IMR-90 (cell line): ENCODE results near the gene MRPL52. TPM values are rescaled to one million over a fixed set of nuclear protein-coding genes. Genes with fewer than 3 reads are reported as not detected.

Source experiments
- ATAC-seq: fragments of 200-7000 bp; cut with Tn5 transposase; 2 replicates; pipeline ENCODE4 v1.9.1; 2020; ENCODE audit warnings: low read depth, mild to moderate bottlenecking, moderate library complexity
- BruUV-seq: library from RNA; stranded (reverse); fragments of 400-500 nt; replicated peaks from 2 replicates; lab custom pipeline; 2021; lab: Mats Ljungman, UMichigan
- CTCF ChIA-PET: fragments of 300-600 bp; formaldehyde crosslinking; extraction: SDS; loops from one replicate; lab custom pipeline; 2021; ENCODE audit warnings: antibody characterized with exemption; lab: Yijun Ruan, JAX
- POLR2A ChIA-PET: fragments of 300-600 bp; sonication (Branson Sonifier 250); formaldehyde crosslinking; loops from one replicate; lab custom pipeline; 2022; ENCODE audit warnings: antibody characterized with exemption; ENCODE audit not compliant: unreplicated experiment; lab: Charles Lee
- DNase-seq: peaks from one replicate; pipeline ENCODE4 v3.0.0; 2013
- H2AFZ ChIP-seq: replicated peaks from 2 replicates; pipeline ENCODE3; 2013; ENCODE audit warnings: low read length, mild to moderate bottlenecking; ENCODE audit not compliant: poor library complexity
- H2AK5ac ChIP-seq: 2 replicates; pipeline ENCODE4 v1.6.1; 2013; ENCODE audit warnings: low read depth, low read length, inconsistent platforms
- H2AK9ac ChIP-seq: replicated peaks from 2 replicates; pipeline ENCODE3; 2013; ENCODE audit warnings: mild to moderate bottlenecking, low read depth, low read length, moderate library complexity; ENCODE audit not compliant: poor library complexity
- H2BK120ac ChIP-seq: 2 replicates; pipeline ENCODE4 v1.6.1; 2013; ENCODE audit warnings: low read depth, low read length, inconsistent platforms
- H2BK15ac ChIP-seq: 3 replicates; pipeline ENCODE4 v1.6.1; 2013; ENCODE audit warnings: low read depth, low read length, inconsistent platforms
- H2BK20ac ChIP-seq: 2 replicates; pipeline ENCODE4 v1.6.1; 2013; ENCODE audit warnings: low read depth, mild to moderate bottlenecking, inconsistent platforms, low read length, moderate library complexity
- H2BK5ac ChIP-seq: 2 replicates; pipeline ENCODE4 v1.6.1; 2013; ENCODE audit warnings: mild to moderate bottlenecking, low read depth, low read length, inconsistent platforms; ENCODE audit not compliant: poor library complexity, severe bottlenecking
- H3K14ac ChIP-seq: replicated peaks from 2 replicates; pipeline ENCODE4 v1.6.1; 2013; ENCODE audit warnings: low read depth, low read length, inconsistent platforms
- H3K18ac ChIP-seq: 2 replicates; pipeline ENCODE4 v1.6.1; 2013; ENCODE audit warnings: low read depth, low read length, control low read depth
- H3K23ac ChIP-seq: 2 replicates; pipeline ENCODE4 v1.6.1; 2013; ENCODE audit warnings: low read depth, low read length, inconsistent platforms
- H3K27ac ChIP-seq: 2 replicates; pipeline ENCODE4 v1.5.1; 2013; ENCODE audit warnings: mild to moderate bottlenecking, control low read depth, low read length; ENCODE audit not compliant: insufficient read depth
- H3K27me3 ChIP-seq: 2 replicates; pipeline ENCODE4 v1.6.1; 2013; ENCODE audit warnings: low read length; ENCODE audit not compliant: control insufficient read depth, insufficient read depth
- H3K36me3 ChIP-seq: 2 replicates; pipeline ENCODE4 v1.6.1; 2013; ENCODE audit warnings: low read length, mixed read lengths; ENCODE audit not compliant: control insufficient read depth, insufficient read depth
- H3K4ac ChIP-seq: 2 replicates; pipeline ENCODE4 v1.6.1; 2013; ENCODE audit warnings: low read depth, low read length, inconsistent platforms
- H3K4me1 ChIP-seq: 2 replicates; pipeline ENCODE4 v1.6.1; 2013; ENCODE audit warnings: low read length, mixed read lengths; ENCODE audit not compliant: control insufficient read depth, insufficient read depth
- H3K4me2 ChIP-seq: 2 replicates; pipeline ENCODE4 v1.6.1; 2013; ENCODE audit warnings: low read depth, mild to moderate bottlenecking, control low read depth, low read length, moderate library complexity
- H3K4me3 ChIP-seq: 2 replicates; pipeline ENCODE4 v1.5.1; 2013; ENCODE audit warnings: low read depth, mild to moderate bottlenecking, control low read depth, low read length, moderate library complexity; ENCODE audit not compliant: insufficient read depth
- H3K56ac ChIP-seq: 2 replicates; pipeline ENCODE4 v1.6.1; 2013; ENCODE audit warnings: low read length, inconsistent platforms; ENCODE audit not compliant: insufficient read depth; ENCODE audit errors: extremely low read depth
- H3K79me1 ChIP-seq, 2 experiments: 2 replicates each; pipeline ENCODE4 v1.6.1; 2013; ENCODE audit warnings: low read length in 2 of 2, inconsistent platforms in 1 of 2, low read depth in 1 of 2
- H3K9ac ChIP-seq: 2 replicates; pipeline ENCODE4 v1.6.1; 2013; ENCODE audit warnings: low read depth, low read length, control low read depth
- H3K9me1 ChIP-seq: 2 replicates; pipeline ENCODE4 v1.6.1; 2013; ENCODE audit warnings: low read length, inconsistent platforms; ENCODE audit not compliant: insufficient read depth
- H3K9me3 ChIP-seq: 2 replicates; pipeline ENCODE4 v1.6.1; 2013; ENCODE audit warnings: low read length; ENCODE audit not compliant: control insufficient read depth, insufficient read depth
- H4K20me1 ChIP-seq: 2 replicates; pipeline ENCODE4 v1.6.1; 2013; ENCODE audit warnings: low read length, inconsistent platforms; ENCODE audit not compliant: insufficient read depth
- H4K5ac ChIP-seq: 2 replicates; pipeline ENCODE4 v1.6.1; 2013; ENCODE audit warnings: mild to moderate bottlenecking, low read depth, low read length, control low read depth
- H4K8ac ChIP-seq, 2 experiments: 2 replicates each; pipeline ENCODE4 v1.6.1; 2013; ENCODE audit warnings: low read depth in 2 of 2, low read length in 2 of 2, control low read depth in 1 of 2, inconsistent platforms in 1 of 2
- H4K91ac ChIP-seq: 2 replicates; pipeline ENCODE4 v1.6.1; 2013; ENCODE audit warnings: low read depth, low read length, inconsistent platforms; ENCODE audit not compliant: insufficient read depth
- BHLHE40 ChIP-seq: fragments of 150-350 bp; IDR thresholded peaks from 2 replicates; pipeline ENCODE4 v1.6.1; 2016; ENCODE audit warnings: mild to moderate bottlenecking, low read depth, low read length
- CEBPB ChIP-seq: IDR thresholded peaks from 2 replicates; pipeline ENCODE4 v1.6.1; 2012; ENCODE audit warnings: low read depth, low read length, improper control_type of control experiment
- CHD1 ChIP-seq: IDR thresholded peaks from 2 replicates; pipeline ENCODE4 v1.6.1; 2012; ENCODE audit warnings: low read depth, low read length, improper control_type of control experiment
- FOS ChIP-seq: fragments of 150-350 bp; IDR thresholded peaks from 2 replicates; pipeline ENCODE4 v1.6.1; 2016; ENCODE audit warnings: low read depth, low read length
- MAFK ChIP-seq: IDR thresholded peaks from 2 replicates; pipeline ENCODE4 v1.6.1; 2012; ENCODE audit warnings: low read depth, low read length, improper control_type of control experiment
- MAZ ChIP-seq: IDR thresholded peaks from 2 replicates; pipeline ENCODE4 v1.6.1; 2012; ENCODE audit warnings: low read depth, mild to moderate bottlenecking, low read length, improper control_type of control experiment, moderate library complexity, borderline replicate concordance
- MXI1 ChIP-seq: IDR thresholded peaks from 2 replicates; pipeline ENCODE4 v1.6.1; 2012; ENCODE audit warnings: low read depth, mild to moderate bottlenecking, low read length, moderate library complexity, borderline replicate concordance
- NFE2L2 ChIP-seq: fragments of 150-350 bp; IDR thresholded peaks from 2 replicates; pipeline ENCODE4 v1.6.1; 2016; ENCODE audit warnings: low read depth, mild to moderate bottlenecking, low read length
- POLR2A ChIP-seq: IDR thresholded peaks from 2 replicates; pipeline ENCODE4 v1.6.1; 2012; ENCODE audit warnings: mild to moderate bottlenecking, low read depth, low read length
- RAD21 ChIP-seq: IDR thresholded peaks from 2 replicates; pipeline ENCODE4 v1.6.1; 2012; ENCODE audit warnings: low read length, improper control_type of control experiment
- RFX5 ChIP-seq: IDR thresholded peaks from 2 replicates; pipeline ENCODE4 v1.8.0; 2012; ENCODE audit warnings: low read depth, mild to moderate bottlenecking, low read length, moderate library complexity
- SMC3 ChIP-seq: fragments of 150-350 bp; IDR thresholded peaks from 2 replicates; pipeline ENCODE4 v1.6.1; 2016; ENCODE audit warnings: low read depth, mild to moderate bottlenecking, antibody characterized with exemption, low read length, moderate library complexity
- USF2 ChIP-seq: fragments of 150-350 bp; IDR thresholded peaks from 2 replicates; pipeline ENCODE4 v1.6.1; 2017; ENCODE audit warnings: mild to moderate bottlenecking, antibody characterized with exemption, low read length, low read depth
- WGBS, 2 experiments: methylation state at CpG; one replicate each; pipeline versions ENCODE4 v1.1.5 to v1.1.7; 2013; ENCODE audit warnings: missing lambda C conversion rate in 2 of 2; ENCODE audit not compliant: insufficient read length in 1 of 2; ENCODE audit errors: extremely low coverage in 2 of 2; 5-methylcytosine and 5-hydroxymethylcytosine counted together
- dilution Hi-C: fragments of 300-500 bp; cut with HindIII; formaldehyde crosslinking; loops from one replicate; pipeline ENCODE4 v1.14.3; 2018; ENCODE audit warnings: low sequenced_read_pairs; ENCODE audit not compliant: unreplicated experiment
- in situ Hi-C: fragments of 300-500 bp; cut with MboI; formaldehyde crosslinking; loops from 3 replicates; pipeline ENCODE4 v1.14.3; 2019; ENCODE audit warnings: low sequenced_read_pairs, inconsistent platforms, mixed read lengths
- intact Hi-C: fragments of 100-400 bp; cut with micrococcal nuclease; formaldehyde crosslinking; loops from 2 replicates; pipeline ENCODE4 v1.10.0; 2022
- polyA plus RNA-seq, 3 experiments: library from polyadenylated mRNA; depleted of rRNA; stranded (reverse); fragments of >200 nt; gene quantifications; 2 replicates each; pipeline ENCODE4 v1.2.3, GENCODE V29; 2012; ENCODE audit warnings: low replicate concordance in 1 of 3
- total RNA-seq: library from RNA; depleted of rRNA; stranded (reverse); fragments of >200 nt; gene quantifications from 2 replicates; pipeline ENCODE4 v1.2.3, GENCODE V29; 2012
- TF ChIP-seq, protein P1 (sequence below): conservative IDR thresholded peaks from 2 replicates; pipeline ENCODE4 v1.5.1; 2012; ENCODE audit warnings: mild to moderate bottlenecking, low read depth, low read length, improper control_type of control experiment
- TF ChIP-seq, protein P2 (sequence below): fragments of 150-350 bp; IDR thresholded peaks from 2 replicates; pipeline ENCODE4 v1.6.1; 2016; ENCODE audit warnings: low read depth, mild to moderate bottlenecking, low read length, moderate library complexity, borderline replicate concordance

Gene MRPL52
- total and polyA plus RNA-seq, 2 of the 4 experiments (the other 2 are of a cell fraction): 33.1 to 51.4 TPM

DNA sequence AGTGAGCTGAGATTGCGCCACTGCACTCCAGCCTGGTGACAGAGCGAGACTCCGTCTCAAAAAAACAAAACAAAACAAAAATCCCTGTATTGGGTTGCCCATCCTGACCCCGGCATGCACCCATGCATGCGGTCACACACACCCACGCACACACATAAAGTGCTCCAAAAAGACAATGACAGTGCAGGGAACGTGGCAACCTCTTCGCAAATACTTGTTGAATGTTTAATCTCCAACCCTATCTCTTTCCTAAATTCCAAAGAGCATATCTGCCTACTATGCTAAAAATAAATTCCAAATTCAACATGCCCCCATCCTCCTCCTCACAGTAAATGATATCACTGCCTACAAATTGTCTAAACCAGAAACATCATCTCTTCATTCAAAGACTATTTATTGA lies 28.0 kb upstream of the MRPL52 start:
- H3K4me1 ChIP-seq: no peaks in the 10 kb centered on the region
- H2AK9ac ChIP-seq: no peak overlapping the region
- in situ Hi-C loops (no loop called here), dilution Hi-C loops (no loop called here), intact Hi-C loops (no loop called here)
- no peak overlapping the region for H4K5ac ChIP-seq
- no peak overlapping the region for H2BK15ac ChIP-seq
- H3K9ac ChIP-seq: no peak overlapping the region
- H4K8ac ChIP-seq: no peak overlapping the region
- TF ChIP-seq POLR2A: no peak
- no peak for TF ChIP-seq MXI1
- no peak for TF ChIP-seq NFE2L2
- TF ChIP-seq MAZ: no peak
- TF ChIP-seq SMC3: no peak
- TF ChIP-seq FOS: no peak
- no peak for TF ChIP-seq MAFK
- TF ChIP-seq, protein P1, sequence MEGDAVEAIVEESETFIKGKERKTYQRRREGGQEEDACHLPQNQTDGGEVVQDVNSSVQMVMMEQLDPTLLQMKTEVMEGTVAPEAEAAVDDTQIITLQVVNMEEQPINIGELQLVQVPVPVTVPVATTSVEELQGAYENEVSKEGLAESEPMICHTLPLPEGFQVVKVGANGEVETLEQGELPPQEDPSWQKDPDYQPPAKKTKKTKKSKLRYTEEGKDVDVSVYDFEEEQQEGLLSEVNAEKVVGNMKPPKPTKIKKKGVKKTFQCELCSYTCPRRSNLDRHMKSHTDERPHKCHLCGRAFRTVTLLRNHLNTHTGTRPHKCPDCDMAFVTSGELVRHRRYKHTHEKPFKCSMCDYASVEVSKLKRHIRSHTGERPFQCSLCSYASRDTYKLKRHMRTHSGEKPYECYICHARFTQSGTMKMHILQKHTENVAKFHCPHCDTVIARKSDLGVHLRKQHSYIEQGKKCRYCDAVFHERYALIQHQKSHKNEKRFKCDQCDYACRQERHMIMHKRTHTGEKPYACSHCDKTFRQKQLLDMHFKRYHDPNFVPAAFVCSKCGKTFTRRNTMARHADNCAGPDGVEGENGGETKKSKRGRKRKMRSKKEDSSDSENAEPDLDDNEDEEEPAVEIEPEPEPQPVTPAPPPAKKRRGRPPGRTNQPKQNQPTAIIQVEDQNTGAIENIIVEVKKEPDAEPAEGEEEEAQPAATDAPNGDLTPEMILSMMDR: no peak
- TF ChIP-seq CEBPB: no peak
- TF ChIP-seq RFX5: no peak
- no peak for TF ChIP-seq RAD21
- no peak for TF ChIP-seq USF2
- TF ChIP-seq, protein P2, sequence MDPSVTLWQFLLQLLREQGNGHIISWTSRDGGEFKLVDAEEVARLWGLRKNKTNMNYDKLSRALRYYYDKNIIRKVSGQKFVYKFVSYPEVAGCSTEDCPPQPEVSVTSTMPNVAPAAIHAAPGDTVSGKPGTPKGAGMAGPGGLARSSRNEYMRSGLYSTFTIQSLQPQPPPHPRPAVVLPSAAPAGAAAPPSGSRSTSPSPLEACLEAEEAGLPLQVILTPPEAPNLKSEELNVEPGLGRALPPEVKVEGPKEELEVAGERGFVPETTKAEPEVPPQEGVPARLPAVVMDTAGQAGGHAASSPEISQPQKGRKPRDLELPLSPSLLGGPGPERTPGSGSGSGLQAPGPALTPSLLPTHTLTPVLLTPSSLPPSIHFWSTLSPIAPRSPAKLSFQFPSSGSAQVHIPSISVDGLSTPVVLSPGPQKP: no peak
- no peak for TF ChIP-seq CHD1
- TF ChIP-seq BHLHE40: no peak
- no peaks in the 10 kb centered on the region for H3K9me3 ChIP-seq
- H2BK5ac ChIP-seq: no peak overlapping the region
- no peak overlapping the region for H2BK120ac ChIP-seq
- DNase-seq: no peak
- 100% methylated on average over 3 of the region's 8 CpGs; no CpG with 5 or more reads in 1 of the 2 experiments for WGBS, 2 experiments
- no peak overlapping the region for H3K27ac ChIP-seq
- no peak overlapping the region for H3K4me2 ChIP-seq
- no peaks in the 10 kb centered on the region for H3K36me3 ChIP-seq
- H2BK20ac ChIP-seq: no peak overlapping the region
- no peaks in the 10 kb centered on the region; the same call in 1 of the 2 replicates for H3K9me1 ChIP-seq
- H4K20me1 ChIP-seq: no peaks in the 10 kb centered on the region
- ATAC-seq: no peak
- H3K14ac ChIP-seq: no peak overlapping the region
- no peaks in the 10 kb centered on the region for H3K79me1 ChIP-seq
- no peak overlapping the region for H3K18ac ChIP-seq
- H3K23ac ChIP-seq: no peak overlapping the region
- H3K27me3 ChIP-seq: peaks cover 3% of the 10 kb centered on the region
- ChIA-PET CTCF (no interaction called here), POLR2A (no interaction called here)
- H3K56ac ChIP-seq: no peak overlapping the region
- H2AK5ac ChIP-seq: no peak overlapping the region
- no peak overlapping the region for H3K4me3 ChIP-seq
- H2AFZ ChIP-seq: no peak overlapping the region
- H3K4ac ChIP-seq: no peak overlapping the region
- H4K91ac ChIP-seq: no peak overlapping the region
- no TSS peak for BruUV-seq
